CD4-positive, alpha-beta T cell (primary cell): Measurements from ENCODE around the gene IRX3. TPM values are rescaled to one million over a fixed set of nuclear protein-coding genes. Genes with fewer than 3 reads are reported as not detected.

Source experiments
- ATAC-seq: fragments of 200-7000 bp; cut with Tn5 transposase; one replicate; pipeline ENCODE4 v1.10.0; 2022; ENCODE audit warnings: mild to moderate bottlenecking; ENCODE audit not compliant: poor library complexity
- CTCF ChIA-PET: fragments of 350-600 bp; sonication (Branson Sonifier 250); formaldehyde crosslinking; loops from one replicate; lab custom pipeline; 2021; ENCODE audit warnings: antibody characterized with exemption, inconsistent platforms; lab: Charles Lee
- POLR2A ChIA-PET: fragments of 350-600 bp; sonication (Branson Sonifier 250); formaldehyde crosslinking; loops from one replicate; lab custom pipeline; 2021; ENCODE audit warnings: antibody characterized with exemption, inconsistent platforms; lab: Charles Lee
- DNase-seq, 14 experiments: peaks; one replicate each; pipeline ENCODE4 v3.0.0-alpha.2; 2013 to 2020; ENCODE audit warnings: mixed read lengths in 2 of 14
- H3K27ac ChIP-seq, 2 donors: one replicate each; pipeline versions ENCODE4 v1.5.1 to v1.7.0; 2013; ENCODE audit warnings: low read length in 2 of 2, low read depth in 1 of 2, mild to moderate bottlenecking in 1 of 2
- H3K27me3 ChIP-seq, 2 experiments: 1 replicate in 1 of 2; 2 replicates in 1 of 2; pipeline versions ENCODE4 v1.6.1 to v1.7.0; 2013; ENCODE audit warnings: low read length in 2 of 2, control low read depth in 1 of 2, mild to moderate bottlenecking in 1 of 2, moderate library complexity in 1 of 2; ENCODE audit not compliant: insufficient read depth in 2 of 2, control insufficient read depth in 1 of 2
- H3K36me3 ChIP-seq: one replicate; pipeline ENCODE4 v1.6.1; 2013; ENCODE audit warnings: low read length, control low read depth; ENCODE audit not compliant: insufficient read depth
- H3K4me1 ChIP-seq: one replicate; pipeline ENCODE4 v1.6.1; 2013; ENCODE audit warnings: low read length, control low read depth; ENCODE audit not compliant: insufficient read depth
- H3K4me3 ChIP-seq: one replicate; pipeline ENCODE4 v1.5.1; 2013; ENCODE audit warnings: mild to moderate bottlenecking, low read length, moderate library complexity
- H3K9me3 ChIP-seq, 2 experiments: 1 replicate in 1 of 2; 2 replicates in 1 of 2; pipeline versions ENCODE4 v1.6.1 to v1.7.0; 2013; ENCODE audit warnings: low read length in 2 of 2, mild to moderate bottlenecking in 2 of 2, control low read depth in 1 of 2, moderate library complexity in 1 of 2; ENCODE audit not compliant: control insufficient read depth in 1 of 2, insufficient read depth in 1 of 2
- H3K27ac Mint-ChIP-seq: one replicate; pipeline ENCODE4 v1.8.0; 2020; ENCODE audit warnings: mixed read lengths
- H3K27me3 Mint-ChIP-seq: one replicate; pipeline ENCODE4 v1.8.0; 2021; ENCODE audit warnings: mixed read lengths
- H3K36me3 Mint-ChIP-seq: one replicate; pipeline ENCODE4 v1.8.0; 2021; ENCODE audit warnings: low read depth, mixed read lengths
- H3K4me1 Mint-ChIP-seq: one replicate; pipeline ENCODE4 v1.8.0; 2021; ENCODE audit warnings: low read depth, mixed read lengths
- H3K4me3 Mint-ChIP-seq: one replicate; pipeline ENCODE4 v1.8.0; 2020; ENCODE audit warnings: mild to moderate bottlenecking, mixed read lengths
- H3K9me3 Mint-ChIP-seq: one replicate; pipeline ENCODE4 v1.8.0; 2020; ENCODE audit warnings: mixed read lengths
- CTCF ChIP-seq: fragments of 200-600 bp; IDR thresholded peaks from one replicate; pipeline ENCODE4 v1.8.0; 2022; ENCODE audit warnings: antibody characterized with exemption, mild to moderate bottlenecking
- intact Hi-C, 2 experiments: fragments of 100-400 bp; cut with DNase I in 1 of 2; cut with micrococcal nuclease in 1 of 2; formaldehyde crosslinking; loops; one replicate each; pipeline versions ENCODE4 v1.15.1 to v1.9.0; 2023 to 2025; cut with DNase I, micrococcal nuclease
- total RNA-seq, 174 experiments: library from RNA in 2 of 174; stranded (reverse) in 2 of 174; gene quantifications; one replicate each; pipeline ENCODE4 v1.2.3 and lab custom pipeline; 2021 to 2026

IRX3 gene
- total RNA-seq, 2 experiments from 2014 or later, result not detected

- H3K36me3 Mint-ChIP-seq, result no peaks in the 10 kb centered on the region
- no peaks in the 10 kb centered on the region for H3K27me3 ChIP-seq
- no peak overlapping the region for H3K4me3 Mint-ChIP-seq
- H3K36me3 ChIP-seq, result no peaks in the 10 kb centered on the region
- H3K4me3 ChIP-seq, result no peak overlapping the region
- DNase-seq (no peak), ATAC-seq (no peak)
- H3K27ac ChIP-seq, result no peak overlapping the region
- no peak for TF ChIP-seq CTCF
- intact Hi-C loops, result no loop called here
- no peak overlapping the region for H3K27ac Mint-ChIP-seq
- POLR2A ChIA-PET, result no interaction called here
- H3K4me1 ChIP-seq, result no peaks in the 10 kb centered on the region
- H3K9me3 Mint-ChIP-seq, result no peaks in the 10 kb centered on the region
- no peaks in the 10 kb centered on the region for H3K4me1 Mint-ChIP-seq
- CTCF ChIA-PET, result no interaction called here
- H3K9me3 ChIP-seq, result no peaks in the 10 kb centered on the region
- H3K27me3 Mint-ChIP-seq, result no peaks in the 10 kb centered on the region
These were observed 44.4 kb downstream of the IRX3 start for GRCh38 chr16:54242199-54242598.

DNA sequence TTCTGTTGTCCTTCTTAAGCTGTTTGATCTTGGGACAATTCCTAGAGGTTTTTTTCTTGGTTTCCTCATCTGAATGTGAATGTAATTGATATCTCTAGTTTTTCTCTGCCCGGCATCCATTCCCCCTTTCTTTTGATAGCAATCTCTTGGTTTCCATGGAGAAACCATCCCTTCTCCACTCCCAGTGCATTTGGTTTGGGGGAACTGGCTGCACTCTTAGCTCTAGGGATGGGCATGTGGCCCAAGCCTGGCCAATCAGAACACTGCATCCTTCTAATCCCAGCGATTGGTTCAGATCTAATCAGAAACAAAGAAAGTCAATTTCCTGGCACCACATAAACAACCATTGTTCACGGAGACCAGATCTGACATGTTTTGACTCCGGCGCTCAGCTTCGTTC is 45.1 kb downstream of the IRX3 start:
- Histone ChIP-seq H3K27ac (no peak overlapping the region), H3K4me3 (no peak overlapping the region), H3K4me1 (no peaks in the 10 kb centered on the region), H3K36me3 (no peaks in the 10 kb centered on the region), H3K27me3 (no peaks in the 10 kb centered on the region), H3K9me3 (no peaks in the 10 kb centered on the region)
- Mint-ChIP-seq H3K9me3 (no peaks in the 10 kb centered on the region), H3K27me3 (peaks cover 1% of the 10 kb centered on the region), H3K27ac (no peak overlapping the region), H3K4me3 (no peak overlapping the region), H3K36me3 (no peaks in the 10 kb centered on the region), H3K4me1 (no peaks in the 10 kb centered on the region)
- intact Hi-C loops, result no loop called here
- ChIA-PET POLR2A (no interaction called here), CTCF (no interaction called here)
- no peak for ATAC-seq
- no peak for DNase-seq
- TF ChIP-seq CTCF, result no peak

DNA sequence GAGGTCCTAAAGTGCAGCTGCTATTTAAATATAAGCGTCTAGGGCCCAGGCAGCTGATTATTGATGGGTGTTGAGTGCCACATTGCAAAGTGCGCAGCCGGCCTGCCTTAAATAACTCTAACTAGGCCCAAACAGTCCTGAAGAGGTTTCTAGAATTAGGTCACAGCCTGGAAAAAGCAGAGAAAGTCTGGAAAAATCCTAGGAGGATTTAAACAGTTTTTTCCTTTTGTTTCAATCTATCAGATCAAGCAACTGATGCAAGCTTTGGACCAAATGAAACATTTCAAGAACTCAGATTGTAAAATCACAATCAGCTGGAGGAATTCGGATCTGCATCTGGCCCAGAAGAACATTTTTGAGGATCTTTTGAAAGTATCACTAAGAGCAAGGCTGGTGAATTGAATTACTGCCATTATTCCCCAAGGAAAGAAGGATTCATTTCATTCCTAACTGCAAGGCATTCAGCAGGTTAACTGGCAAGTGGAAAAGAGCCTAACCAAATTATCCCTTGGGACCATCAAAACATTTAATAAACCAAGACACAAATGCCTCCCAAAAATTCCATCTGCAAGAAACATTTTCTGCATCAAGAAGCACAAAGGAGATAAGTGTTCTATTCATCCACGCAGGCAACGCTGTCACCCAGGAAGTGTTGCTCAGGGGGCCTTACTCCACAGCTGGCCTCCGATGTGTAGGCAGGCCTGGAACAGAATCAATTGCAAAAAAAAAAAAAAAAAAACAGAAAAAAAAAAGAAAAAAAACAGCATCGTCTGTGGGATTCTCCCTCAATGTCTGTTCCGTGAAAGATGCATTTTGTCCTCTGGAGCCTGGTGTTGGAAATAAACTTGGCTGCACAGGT is 46.1 kb downstream of the IRX3 start:
- peaks cover 0 to 1% of the 10 kb centered on the region in 2 experiments for H3K9me3 ChIP-seq
- no peak for DNase-seq
- H3K4me3 ChIP-seq, result no peak overlapping the region
- no peak for TF ChIP-seq CTCF
- H3K4me1 Mint-ChIP-seq, result no peaks in the 10 kb centered on the region
- no peak overlapping the region for H3K27ac ChIP-seq
- ATAC-seq, result no peak
- H3K27me3 Mint-ChIP-seq, result peaks cover 6% of the 10 kb centered on the region
- H3K27me3 ChIP-seq, result peaks cover 0 to 5% of the 10 kb centered on the region in 2 experiments
- H3K27ac Mint-ChIP-seq, result no peak overlapping the region
- no peaks in the 10 kb centered on the region for H3K9me3 Mint-ChIP-seq
- no peaks in the 10 kb centered on the region for H3K36me3 Mint-ChIP-seq
- no peaks in the 10 kb centered on the region for H3K4me1 ChIP-seq
- POLR2A ChIA-PET, result no interaction called here
- CTCF ChIA-PET, result no interaction called here
- H3K4me3 Mint-ChIP-seq, result no peak overlapping the region
- no peaks in the 10 kb centered on the region for H3K36me3 ChIP-seq
- intact Hi-C loops, result no loop called here
